ENCODE data around the gene DUSP10.

DNA sequence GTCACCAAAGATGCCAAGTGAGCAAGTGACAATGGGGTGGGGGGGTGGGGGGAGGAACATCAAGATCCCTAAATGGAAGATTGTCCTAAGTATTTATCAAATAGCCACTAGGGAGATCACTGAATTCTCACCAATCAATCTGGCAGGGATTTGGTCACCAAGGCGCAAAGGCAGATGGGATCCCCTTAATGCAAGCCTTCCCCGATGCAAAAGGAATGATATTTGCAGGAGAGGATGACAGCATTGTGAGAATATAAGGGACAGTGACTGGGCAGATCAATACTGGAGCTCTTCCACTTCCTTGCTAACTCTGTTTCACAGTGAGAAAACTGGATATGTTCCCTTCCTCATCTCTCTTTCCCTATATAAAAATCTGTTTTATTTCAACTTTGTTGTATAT is 40.9 kb downstream of the DUSP10 start:
- TF ChIP-seq, protein P1, sequence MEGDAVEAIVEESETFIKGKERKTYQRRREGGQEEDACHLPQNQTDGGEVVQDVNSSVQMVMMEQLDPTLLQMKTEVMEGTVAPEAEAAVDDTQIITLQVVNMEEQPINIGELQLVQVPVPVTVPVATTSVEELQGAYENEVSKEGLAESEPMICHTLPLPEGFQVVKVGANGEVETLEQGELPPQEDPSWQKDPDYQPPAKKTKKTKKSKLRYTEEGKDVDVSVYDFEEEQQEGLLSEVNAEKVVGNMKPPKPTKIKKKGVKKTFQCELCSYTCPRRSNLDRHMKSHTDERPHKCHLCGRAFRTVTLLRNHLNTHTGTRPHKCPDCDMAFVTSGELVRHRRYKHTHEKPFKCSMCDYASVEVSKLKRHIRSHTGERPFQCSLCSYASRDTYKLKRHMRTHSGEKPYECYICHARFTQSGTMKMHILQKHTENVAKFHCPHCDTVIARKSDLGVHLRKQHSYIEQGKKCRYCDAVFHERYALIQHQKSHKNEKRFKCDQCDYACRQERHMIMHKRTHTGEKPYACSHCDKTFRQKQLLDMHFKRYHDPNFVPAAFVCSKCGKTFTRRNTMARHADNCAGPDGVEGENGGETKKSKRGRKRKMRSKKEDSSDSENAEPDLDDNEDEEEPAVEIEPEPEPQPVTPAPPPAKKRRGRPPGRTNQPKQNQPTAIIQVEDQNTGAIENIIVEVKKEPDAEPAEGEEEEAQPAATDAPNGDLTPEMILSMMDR (IDR thresholded peaks at IDR 0.05): no peak
- TF ChIP-seq POLR2A (IDR thresholded peaks at IDR 0.05) (no peak), POLR2AphosphoS5 (IDR thresholded peaks at IDR 0.05) (no peak)
